ENCODE results near the gene EFNB2.

GRCh38 chr13:106560821-106561220, 25.4 kb upstream of the EFNB2 start:
- TF ChIP-seq POLR2A (IDR thresholded peaks at IDR 0.05), result no peak
- TF ChIP-seq CTCF (IDR thresholded peaks at IDR 0.05), result no peak
